ENCODE data around the gene WWOX.

The WWOX gene

DNA sequence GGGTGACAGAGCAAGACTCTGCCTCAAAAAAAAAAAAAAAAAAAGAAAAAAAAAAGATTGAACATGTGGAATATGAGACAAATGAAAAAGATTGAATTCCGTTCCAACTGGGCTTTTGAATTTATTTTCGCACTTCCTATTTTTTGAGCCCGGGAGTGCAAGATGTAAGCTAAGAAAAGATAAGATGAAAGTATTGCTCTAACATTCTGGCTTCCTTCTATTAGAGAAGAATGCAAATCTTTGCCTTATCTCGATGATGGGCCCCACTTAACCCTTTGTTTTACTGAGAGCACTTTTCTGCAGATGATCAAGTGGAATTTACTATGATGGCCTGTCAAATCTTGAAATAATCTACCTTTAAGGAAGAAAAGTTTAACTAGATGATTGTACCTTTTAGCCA, 96.3 kb downstream of the WWOX start:
- Histone ChIP-seq H3K4me3 (ENCODE audit: low read depth, low read length) (no peak overlapping the region), H3K9me3 (ENCODE audit: control insufficient read depth, insufficient read depth, low read length) (no peaks in the 10 kb centered on the region), H3K27ac (ENCODE audit: low read depth, low read length) (no peak overlapping the region)

DNA sequence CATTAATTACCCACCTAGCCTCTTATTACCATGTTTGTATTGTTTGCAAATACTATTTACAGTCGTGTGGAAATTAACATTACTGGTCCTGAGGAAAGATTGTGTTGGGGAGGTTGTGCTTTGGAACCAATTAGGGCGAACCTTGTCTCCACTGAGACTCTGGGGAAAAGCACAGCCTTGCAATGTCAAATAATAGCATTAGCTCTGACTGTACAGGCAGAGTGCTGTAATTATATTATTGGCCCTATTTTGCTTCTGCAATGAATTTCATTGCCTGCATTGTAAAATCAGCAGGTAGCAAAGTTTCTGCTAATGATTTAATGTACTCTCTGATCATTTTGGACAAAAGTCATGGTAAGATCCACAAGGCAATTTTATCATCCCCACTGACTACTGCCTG, 97.0 kb downstream of the WWOX start:
- Histone ChIP-seq H3K36me3 (ENCODE audit: control insufficient read depth, insufficient read depth, low read length) (no peaks in the 10 kb centered on the region), H3K9ac (ENCODE audit: low read depth, low read length) (no peak overlapping the region), H3K9me3 (ENCODE audit: control insufficient read depth, insufficient read depth, low read length) (no peaks in the 10 kb centered on the region), H3K27ac (ENCODE audit: low read depth, low read length) (no peak overlapping the region), H3K4me3 (ENCODE audit: low read depth, low read length) (no peak overlapping the region), H3K27me3 (ENCODE audit: control insufficient read depth, insufficient read depth, low read length) (no peaks in the 10 kb centered on the region), H3K4me1 (ENCODE audit: control insufficient read depth, insufficient read depth, low read length) (peaks cover 7% of the 10 kb centered on the region)

More for the DNA sequence above, 96.3 kb downstream of the WWOX start:
- Histone ChIP-seq H3K4me1 (ENCODE audit: control insufficient read depth, insufficient read depth, low read length) (peaks cover 7% of the 10 kb centered on the region), H3K36me3 (ENCODE audit: control insufficient read depth, insufficient read depth, low read length) (no peaks in the 10 kb centered on the region), H3K9ac (ENCODE audit: low read depth, low read length) (no peak overlapping the region), H3K27me3 (ENCODE audit: control insufficient read depth, insufficient read depth, low read length) (no peaks in the 10 kb centered on the region)

- Histone ChIP-seq H3K27ac (ENCODE audit: low read depth, low read length) (no peak overlapping the region), H3K4me3 (ENCODE audit: low read depth, low read length) (no peak overlapping the region), H3K9me3 (ENCODE audit: control insufficient read depth, insufficient read depth, low read length) (no peaks in the 10 kb centered on the region), H3K36me3 (ENCODE audit: control insufficient read depth, insufficient read depth, low read length) (no peaks in the 10 kb centered on the region), H3K27me3 (ENCODE audit: control insufficient read depth, insufficient read depth, low read length) (no peaks in the 10 kb centered on the region), H3K4me1 (ENCODE audit: control insufficient read depth, insufficient read depth, low read length) (peaks cover 7% of the 10 kb centered on the region), H3K9ac (ENCODE audit: low read depth, low read length) (no peak overlapping the region)
Measured at GRCh38 chr16:78198288-78198687, 98.8 kb downstream of the WWOX start.

DNA sequence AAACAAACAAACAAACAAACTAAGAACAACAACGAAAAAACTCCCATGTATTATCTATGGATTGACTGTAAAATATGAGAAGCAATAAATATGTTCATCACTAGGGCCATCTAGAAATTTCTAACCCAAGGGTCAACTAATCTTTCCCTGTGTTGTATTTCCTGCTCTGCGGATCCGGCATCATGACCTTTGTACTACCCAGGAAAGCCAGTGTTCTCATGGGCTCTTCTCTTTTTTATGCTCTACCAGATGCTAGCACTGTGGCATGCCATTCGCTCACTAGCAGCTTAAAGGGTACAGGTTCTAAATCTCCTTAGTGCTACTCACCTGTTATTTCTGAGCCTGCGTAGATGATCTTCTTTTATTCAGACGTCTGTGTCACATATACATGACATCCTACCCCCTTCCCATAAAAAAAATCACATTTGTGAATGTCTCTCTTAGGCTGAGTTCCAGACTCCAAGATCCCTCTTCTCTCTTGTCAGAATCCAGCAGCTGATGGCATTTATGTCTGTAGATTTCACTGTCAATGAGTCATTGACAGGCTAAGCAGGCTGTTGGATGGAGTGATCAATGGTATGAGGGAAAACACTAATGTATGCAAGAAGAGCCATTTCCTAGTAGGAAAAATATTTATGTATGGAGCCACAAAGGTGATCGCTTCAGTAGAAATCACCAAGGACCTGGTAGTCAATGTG, 100.0 kb downstream of the WWOX start:
- Histone ChIP-seq H3K27ac (ENCODE audit: low read depth, low read length) (no peak overlapping the region), H3K9me3 (ENCODE audit: control insufficient read depth, insufficient read depth, low read length) (no peaks in the 10 kb centered on the region), H3K36me3 (ENCODE audit: control insufficient read depth, insufficient read depth, low read length) (no peaks in the 10 kb centered on the region)

DNA sequence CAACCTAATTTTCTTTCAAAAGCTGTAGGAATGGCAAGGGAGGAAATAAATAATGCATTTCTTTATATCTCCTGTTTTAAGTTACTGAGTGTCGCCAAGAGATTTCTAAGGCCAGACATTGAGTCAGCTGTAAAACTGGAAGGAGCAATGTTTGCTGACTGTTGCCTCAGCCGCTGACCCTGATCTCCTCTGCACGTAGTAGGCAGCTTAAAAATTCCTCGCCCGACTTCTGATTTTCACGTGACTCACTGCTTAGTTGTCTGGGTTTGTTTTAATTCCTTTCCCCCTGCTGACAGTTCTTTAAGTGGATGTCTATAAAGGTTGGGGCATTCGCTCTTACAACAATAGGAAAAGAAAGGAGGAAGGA, 100.6 kb downstream of the WWOX start:
- H3K27ac ChIP-seq (ENCODE audit: low read depth, low read length), result no peak overlapping the region

More for the DNA sequence above, 100.0 kb downstream of the WWOX start:
- 0 out of 2 replicates have a peak overlapping the region, but pooled peaks have one; percentile 9 for H3K9ac ChIP-seq (ENCODE audit: low read depth, low read length)
- no peaks in the 10 kb centered on the region for H3K27me3 ChIP-seq (ENCODE audit: control insufficient read depth, insufficient read depth, low read length)
- no peak overlapping the region for H3K4me3 ChIP-seq (ENCODE audit: low read depth, low read length)
- peaks cover 7% of the 10 kb centered on the region for H3K4me1 ChIP-seq (ENCODE audit: control insufficient read depth, insufficient read depth, low read length)

GRCh38 chr16:78200623-78201096, 101.2 kb downstream of the WWOX start:
- Histone ChIP-seq H3K9ac (ENCODE audit: low read depth, low read length) (no peak overlapping the region), H3K4me1 (ENCODE audit: control insufficient read depth, insufficient read depth, low read length) (peaks cover 7% of the 10 kb centered on the region), H3K27me3 (ENCODE audit: control insufficient read depth, insufficient read depth, low read length) (no peaks in the 10 kb centered on the region), H3K9me3 (ENCODE audit: control insufficient read depth, insufficient read depth, low read length) (no peaks in the 10 kb centered on the region), H3K36me3 (ENCODE audit: control insufficient read depth, insufficient read depth, low read length) (no peaks in the 10 kb centered on the region), H3K27ac (ENCODE audit: low read depth, low read length) (no peak overlapping the region), H3K4me3 (ENCODE audit: low read depth, low read length) (no peak overlapping the region)

More for the DNA sequence above, 100.6 kb downstream of the WWOX start:
- Histone ChIP-seq H3K9me3 (ENCODE audit: control insufficient read depth, insufficient read depth, low read length) (no peaks in the 10 kb centered on the region), H3K9ac (ENCODE audit: low read depth, low read length) (no peak overlapping the region), H3K4me1 (ENCODE audit: control insufficient read depth, insufficient read depth, low read length) (peaks cover 7% of the 10 kb centered on the region), H3K36me3 (ENCODE audit: control insufficient read depth, insufficient read depth, low read length) (no peaks in the 10 kb centered on the region), H3K27me3 (ENCODE audit: control insufficient read depth, insufficient read depth, low read length) (no peaks in the 10 kb centered on the region), H3K4me3 (ENCODE audit: low read depth, low read length) (no peak overlapping the region)

DNA sequence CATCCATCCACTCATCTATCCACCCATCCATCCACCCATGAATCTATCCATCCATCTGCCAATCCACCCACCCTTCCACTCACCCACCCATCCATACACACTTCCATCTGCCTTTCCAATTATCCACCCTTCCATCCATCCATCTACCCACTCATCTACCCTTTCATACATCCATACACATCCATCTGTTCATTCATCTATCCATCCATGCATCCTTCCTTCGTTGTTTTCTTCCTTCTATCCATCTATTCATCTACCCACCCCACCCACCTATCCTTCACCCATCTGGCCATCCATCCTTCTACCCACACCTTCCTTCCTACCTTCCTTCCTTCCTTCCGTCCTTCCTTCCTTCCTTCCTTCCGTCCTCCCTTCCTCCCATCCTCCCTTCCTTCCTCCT, 106.1 kb downstream of the WWOX start:
- Histone ChIP-seq H3K36me3 (ENCODE audit: control insufficient read depth, insufficient read depth, low read length) (no peaks in the 10 kb centered on the region), H3K27me3 (ENCODE audit: control insufficient read depth, insufficient read depth, low read length) (no peaks in the 10 kb centered on the region), H3K9me3 (ENCODE audit: control insufficient read depth, insufficient read depth, low read length) (no peaks in the 10 kb centered on the region), H3K27ac (ENCODE audit: low read depth, low read length) (no peak overlapping the region), H3K4me1 (ENCODE audit: control insufficient read depth, insufficient read depth, low read length) (peaks cover 4% of the 10 kb centered on the region; the same call in 1 of the 2 replicates), H3K9ac (ENCODE audit: low read depth, low read length) (no peak overlapping the region), H3K4me3 (ENCODE audit: low read depth, low read length) (no peak overlapping the region)

- H3K9me3 ChIP-seq (ENCODE audit: control insufficient read depth, insufficient read depth, low read length), result no peaks in the 10 kb centered on the region
- peaks cover 8% of the 10 kb centered on the region; the same call in 1 of the 2 replicates for H3K4me1 ChIP-seq (ENCODE audit: control insufficient read depth, insufficient read depth, low read length)
- no peaks in the 10 kb centered on the region for H3K27me3 ChIP-seq (ENCODE audit: control insufficient read depth, insufficient read depth, low read length)
- H3K9ac ChIP-seq (ENCODE audit: low read depth, low read length), result no peak overlapping the region
- H3K27ac ChIP-seq (ENCODE audit: low read depth, low read length), result no peak overlapping the region
- H3K36me3 ChIP-seq (ENCODE audit: control insufficient read depth, insufficient read depth, low read length), result no peaks in the 10 kb centered on the region
- H3K4me3 ChIP-seq (ENCODE audit: low read depth, low read length), result no peak overlapping the region
Measured at GRCh38 chr16:78206623-78207223, 107.3 kb downstream of the WWOX start.

GRCh38 chr16:78209951-78210661, 110.7 kb downstream of the WWOX start:
- Histone ChIP-seq H3K4me3 (ENCODE audit: low read depth, low read length) (no peak overlapping the region), H3K27ac (ENCODE audit: low read depth, low read length) (peak overlapping the region; percentile 6), H3K4me1 (ENCODE audit: control insufficient read depth, insufficient read depth, low read length) (peaks cover 12% of the 10 kb centered on the region; the same call in 1 of the 2 replicates), H3K9me3 (ENCODE audit: control insufficient read depth, insufficient read depth, low read length) (no peaks in the 10 kb centered on the region), H3K27me3 (ENCODE audit: control insufficient read depth, insufficient read depth, low read length) (no peaks in the 10 kb centered on the region), H3K36me3 (ENCODE audit: control insufficient read depth, insufficient read depth, low read length) (no peaks in the 10 kb centered on the region), H3K9ac (ENCODE audit: low read depth, low read length) (no peak overlapping the region)

DNA sequence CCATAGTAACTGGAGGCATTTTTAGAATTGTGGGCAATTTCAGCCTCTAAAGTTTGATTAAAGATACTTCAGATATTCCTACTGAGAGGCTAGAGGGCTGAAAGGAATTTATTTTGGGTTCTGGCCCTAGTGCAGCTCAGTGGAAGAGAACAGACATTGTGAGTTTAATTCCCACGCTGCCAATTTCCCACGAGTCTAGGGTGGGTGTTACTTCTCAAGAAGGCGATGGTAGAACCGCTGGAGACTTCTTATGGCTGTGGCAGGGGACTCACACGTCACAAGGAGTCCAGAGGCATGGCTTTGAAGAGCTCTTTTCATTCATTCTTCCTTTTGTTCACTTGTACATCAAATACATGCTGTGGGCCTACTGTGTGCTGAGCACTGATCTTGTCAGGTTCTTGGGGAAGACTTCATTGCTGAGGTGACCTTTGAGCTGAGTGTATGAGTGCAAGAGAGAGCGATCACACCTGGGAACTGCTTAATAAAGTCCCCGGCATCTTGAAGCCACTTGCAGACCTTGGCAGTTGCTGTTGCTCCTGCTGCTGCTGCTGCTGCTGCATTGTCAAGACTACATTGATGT, 111.7 kb downstream of the WWOX start:
- Histone ChIP-seq H3K4me3 (ENCODE audit: low read depth, low read length) (no peak overlapping the region), H3K4me1 (ENCODE audit: control insufficient read depth, insufficient read depth, low read length) (peaks cover 12% of the 10 kb centered on the region; the same call in 1 of the 2 replicates), H3K36me3 (ENCODE audit: control insufficient read depth, insufficient read depth, low read length) (no peaks in the 10 kb centered on the region), H3K27ac (ENCODE audit: low read depth, low read length) (peak overlapping the region; percentile 17), H3K27me3 (ENCODE audit: control insufficient read depth, insufficient read depth, low read length) (no peaks in the 10 kb centered on the region), H3K9ac (ENCODE audit: low read depth, low read length) (no peak overlapping the region), H3K9me3 (ENCODE audit: control insufficient read depth, insufficient read depth, low read length) (no peaks in the 10 kb centered on the region)
